Skeletal muscle satellite cell (primary cell): ENCODE data around the gene SYNJ2.

ENCODE experiments used
- H3K27me3 ChIP-seq: 2 replicates; pipeline ENCODE4 v1.7.0; 2013; ENCODE audit warnings: low read length; ENCODE audit not compliant: control insufficient read depth, insufficient read depth
- H3K36me3 ChIP-seq: 2 replicates; pipeline ENCODE4 v1.7.0; 2013; ENCODE audit warnings: mild to moderate bottlenecking, control low read depth, low read length; ENCODE audit not compliant: insufficient read depth
- H3K4me1 ChIP-seq: 2 replicates; pipeline ENCODE4 v1.7.0; 2013; ENCODE audit warnings: low read length; ENCODE audit not compliant: control insufficient read depth, insufficient read depth
- H3K4me2 ChIP-seq: 2 replicates; pipeline ENCODE4 v1.7.0; 2013; ENCODE audit warnings: mild to moderate bottlenecking, low read length
- H3K4me3 ChIP-seq: 2 replicates; pipeline ENCODE4 v1.7.0; 2013; ENCODE audit warnings: low read length
- H3K9ac ChIP-seq: 2 replicates; pipeline ENCODE4 v1.7.0; 2013; ENCODE audit warnings: mild to moderate bottlenecking, low read depth, low read length, moderate library complexity
- H3K9me3 ChIP-seq: replicated peaks from 2 replicates; pipeline ENCODE4 v1.7.0; 2013; ENCODE audit warnings: mild to moderate bottlenecking, control low read depth, low read length

Gene SYNJ2

DNA sequence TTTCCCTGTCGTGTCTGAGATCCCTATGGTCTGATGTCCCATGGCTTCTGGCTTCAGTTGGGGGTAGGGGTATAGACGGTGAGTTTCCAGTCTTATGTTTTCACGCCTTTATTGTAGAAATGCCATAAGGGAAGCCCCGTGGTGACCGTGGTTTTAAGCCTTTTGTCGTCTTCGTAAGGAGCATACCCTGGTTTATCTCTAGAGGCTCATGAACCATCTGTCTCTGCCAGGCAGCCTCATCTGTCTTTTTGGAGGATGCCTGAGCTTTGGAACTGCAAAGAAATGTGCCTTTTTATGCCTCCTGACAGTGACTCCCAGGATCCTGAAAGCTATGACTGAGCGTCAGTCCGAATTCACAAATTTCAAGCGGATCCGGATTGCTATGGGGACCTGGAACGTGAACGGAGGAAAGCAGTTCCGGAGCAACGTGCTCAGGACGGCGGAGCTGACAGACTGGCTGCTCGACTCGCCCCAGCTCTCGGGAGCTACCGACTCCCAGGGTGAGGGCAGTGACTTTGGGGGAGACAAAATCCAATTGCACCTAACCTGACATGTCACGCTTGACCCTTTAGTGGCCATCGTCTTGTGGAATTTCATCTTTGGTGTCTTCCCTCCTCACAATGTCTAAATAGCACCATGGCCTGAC lies 84.6 kb downstream of the SYNJ2 start:
- peaks cover 39% of the 10 kb centered on the region for H3K4me1 ChIP-seq
- no peaks in the 10 kb centered on the region for H3K9me3 ChIP-seq
- H3K36me3 ChIP-seq: peaks cover 86% of the 10 kb centered on the region
- H3K4me3 ChIP-seq: no peak overlapping the region
- H3K27me3 ChIP-seq: no peaks in the 10 kb centered on the region
- no peak overlapping the region for H3K9ac ChIP-seq
- H3K4me2 ChIP-seq: no peak overlapping the region

DNA sequence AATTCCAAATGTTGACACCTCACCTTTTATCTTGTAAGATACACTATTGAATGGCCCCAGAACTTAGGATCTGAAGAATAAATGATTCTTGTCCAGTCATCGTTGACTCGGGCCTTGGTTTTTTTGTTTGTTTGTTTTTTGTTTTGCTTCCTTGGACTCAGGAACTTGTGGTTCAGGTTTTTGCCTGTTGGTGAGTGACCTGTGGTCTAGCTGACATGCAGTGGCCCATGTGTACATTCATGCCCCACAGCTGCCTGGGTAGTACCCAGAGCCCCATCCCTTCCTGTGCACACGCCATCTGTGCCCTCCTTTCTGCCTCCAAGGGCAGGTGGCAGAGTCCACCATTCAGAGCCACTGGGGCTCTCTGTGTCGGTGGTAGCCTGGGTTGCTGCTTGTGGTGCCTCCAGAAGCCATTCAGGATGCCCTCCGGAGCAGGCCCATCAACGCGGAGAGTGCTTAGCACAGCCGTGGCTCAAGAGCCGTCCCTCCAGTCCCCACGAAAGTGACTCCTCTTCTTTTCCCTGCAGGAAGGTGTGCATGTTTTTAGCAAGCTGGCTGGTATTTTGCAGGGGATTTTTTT lies 85.9 kb downstream of the SYNJ2 start:
- Histone ChIP-seq H3K36me3 (peaks cover 86% of the 10 kb centered on the region), H3K4me2 (no peak overlapping the region), H3K27me3 (no peaks in the 10 kb centered on the region), H3K9me3 (no peaks in the 10 kb centered on the region), H3K4me1 (peaks cover 36% of the 10 kb centered on the region), H3K4me3 (no peak overlapping the region), H3K9ac (no peak overlapping the region)

DNA sequence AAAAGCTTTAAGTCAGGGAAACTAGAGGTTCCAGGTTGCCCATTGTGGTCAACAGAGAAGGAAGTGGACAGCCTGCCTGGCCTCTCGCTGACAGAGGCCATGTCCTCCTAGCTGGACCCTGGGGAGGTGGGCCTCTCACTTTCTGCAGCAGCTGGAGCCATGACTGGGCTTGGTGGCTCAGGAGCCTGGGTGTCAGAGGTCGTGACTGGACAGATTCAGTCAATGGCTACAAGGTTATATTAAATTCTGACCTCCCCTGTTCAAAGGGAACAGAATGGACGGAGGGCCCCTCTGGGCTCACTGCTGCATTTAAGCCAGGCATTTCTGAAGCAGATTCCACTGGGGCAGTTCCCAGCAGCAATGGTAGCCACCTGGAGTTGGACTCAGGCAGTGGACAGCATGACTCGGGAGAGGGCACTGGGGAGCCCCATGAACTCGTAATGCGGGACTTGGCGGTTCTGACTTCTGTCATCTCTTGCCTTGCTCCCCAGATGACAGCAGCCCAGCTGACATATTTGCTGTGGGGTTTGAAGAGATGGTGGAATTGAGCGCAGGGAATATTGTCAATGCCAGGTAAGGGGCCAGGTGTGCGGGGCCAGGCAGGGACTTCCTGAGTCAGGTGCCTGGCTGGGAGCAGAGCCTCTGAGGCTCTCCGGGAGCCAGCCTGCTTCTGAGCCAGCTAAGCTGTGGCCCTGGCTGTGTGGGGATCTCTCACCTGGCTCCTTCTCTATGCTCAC lies 86.7 kb downstream of the SYNJ2 start:
- no peak overlapping the region for H3K4me3 ChIP-seq
- H3K9me3 ChIP-seq: no peaks in the 10 kb centered on the region
- no peaks in the 10 kb centered on the region for H3K27me3 ChIP-seq
- peak overlapping the region; percentile 13 for H3K4me2 ChIP-seq
- H3K4me1 ChIP-seq: peaks cover 36% of the 10 kb centered on the region
- H3K9ac ChIP-seq: peak overlapping the region; percentile 35
- H3K36me3 ChIP-seq: peaks cover 79% of the 10 kb centered on the region

DNA sequence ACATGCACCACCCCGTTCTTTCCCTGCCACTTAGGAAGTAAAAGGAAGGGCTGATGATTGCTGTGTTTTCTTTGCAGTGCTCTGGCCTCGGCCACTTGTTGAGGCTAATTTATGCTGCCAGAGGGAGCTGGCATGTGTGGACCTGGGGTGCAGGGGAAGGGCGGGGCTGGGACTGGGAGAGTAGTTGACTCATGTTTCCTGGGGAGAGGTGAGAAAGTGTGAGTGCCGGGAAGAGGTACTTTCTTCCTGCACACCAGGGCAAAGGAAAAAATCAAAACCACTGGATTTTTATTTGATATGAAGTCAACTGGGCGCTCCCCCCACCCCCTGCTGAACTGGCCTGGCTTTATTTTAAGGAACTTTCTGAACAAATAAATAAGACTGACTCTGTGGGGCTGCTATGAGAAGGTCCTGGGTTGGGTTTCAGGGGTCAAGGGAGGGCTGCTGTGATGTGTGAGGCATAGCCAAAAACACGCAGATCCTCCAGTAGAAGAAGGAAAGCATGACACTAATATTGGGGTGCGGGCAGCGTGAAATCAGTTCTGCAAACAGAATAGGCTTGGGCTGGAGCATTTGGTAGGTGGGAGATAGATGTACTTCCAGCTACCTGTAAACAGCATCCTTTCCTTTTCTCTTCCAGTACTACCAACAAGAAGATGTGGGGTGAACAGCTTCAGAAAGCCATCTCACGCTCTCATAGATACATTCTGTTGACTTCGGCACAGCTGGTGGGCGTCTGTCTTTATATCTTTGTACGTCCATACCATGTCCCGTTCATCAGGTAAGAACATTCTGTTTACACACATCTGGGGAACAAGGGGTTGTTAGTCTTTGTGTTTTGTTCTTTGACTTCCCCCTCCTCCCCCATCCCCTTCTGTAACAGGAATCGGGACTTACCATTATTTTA lies 87.5 kb downstream of the SYNJ2 start:
- peaks cover 36% of the 10 kb centered on the region for H3K4me1 ChIP-seq
- no peaks in the 10 kb centered on the region for H3K27me3 ChIP-seq
- no peaks in the 10 kb centered on the region for H3K9me3 ChIP-seq
- no peak overlapping the region for H3K4me3 ChIP-seq
- peak overlapping the region; percentile 13 for H3K4me2 ChIP-seq
- H3K36me3 ChIP-seq: peaks cover 82% of the 10 kb centered on the region
- H3K9ac ChIP-seq: peak overlapping the region; percentile 35

DNA sequence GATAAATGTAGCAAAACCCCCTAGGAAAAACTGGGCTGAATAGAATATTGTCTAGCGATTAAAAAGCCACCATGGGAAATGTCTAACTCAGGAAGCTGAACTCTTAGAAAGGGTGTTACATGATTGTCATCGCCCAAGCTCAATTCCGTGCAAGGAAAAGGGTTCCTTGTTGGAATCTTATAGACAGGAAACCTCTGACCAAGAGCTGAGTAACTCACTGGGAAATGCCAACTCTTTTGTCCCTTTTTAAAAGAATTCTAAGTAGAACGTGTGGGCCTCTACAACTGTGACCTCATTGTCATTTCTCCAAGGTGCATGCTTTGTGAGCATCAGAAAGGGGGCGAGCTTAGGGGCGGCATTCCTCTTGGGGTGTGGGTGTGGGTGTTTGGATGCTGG lies 88.1 kb downstream of the SYNJ2 start:
- Histone ChIP-seq H3K27me3 (no peaks in the 10 kb centered on the region), H3K36me3 (peaks cover 84% of the 10 kb centered on the region), H3K4me2 (no peak overlapping the region), H3K9me3 (no peaks in the 10 kb centered on the region), H3K4me3 (no peak overlapping the region), H3K4me1 (peaks cover 36% of the 10 kb centered on the region), H3K9ac (no peak overlapping the region)

DNA sequence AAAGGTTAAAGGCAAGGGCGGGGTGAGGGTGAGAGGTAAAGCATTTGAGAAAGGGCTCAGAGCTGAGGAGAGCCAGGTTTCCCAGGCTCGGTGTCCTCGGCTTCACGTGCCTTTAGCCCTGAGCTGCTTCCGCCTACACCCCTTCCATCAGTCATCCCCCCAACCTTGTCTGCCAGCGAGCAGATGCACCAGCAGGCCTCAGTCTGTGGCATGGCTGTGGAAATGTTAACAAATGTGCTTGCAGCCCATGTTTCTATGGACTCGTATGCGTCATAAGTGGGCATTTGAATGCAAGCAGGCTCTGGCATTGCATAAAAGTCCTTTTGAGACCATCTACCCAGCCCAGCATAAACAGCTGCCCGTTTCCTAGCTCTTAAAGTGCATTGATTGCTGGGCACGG lies 88.8 kb downstream of the SYNJ2 start:
- H3K9ac ChIP-seq: no peak overlapping the region
- H3K36me3 ChIP-seq: peaks cover 82% of the 10 kb centered on the region
- no peak overlapping the region for H3K4me3 ChIP-seq
- no peaks in the 10 kb centered on the region for H3K9me3 ChIP-seq
- peaks cover 36% of the 10 kb centered on the region for H3K4me1 ChIP-seq
- no peaks in the 10 kb centered on the region for H3K27me3 ChIP-seq
- no peak overlapping the region for H3K4me2 ChIP-seq

DNA sequence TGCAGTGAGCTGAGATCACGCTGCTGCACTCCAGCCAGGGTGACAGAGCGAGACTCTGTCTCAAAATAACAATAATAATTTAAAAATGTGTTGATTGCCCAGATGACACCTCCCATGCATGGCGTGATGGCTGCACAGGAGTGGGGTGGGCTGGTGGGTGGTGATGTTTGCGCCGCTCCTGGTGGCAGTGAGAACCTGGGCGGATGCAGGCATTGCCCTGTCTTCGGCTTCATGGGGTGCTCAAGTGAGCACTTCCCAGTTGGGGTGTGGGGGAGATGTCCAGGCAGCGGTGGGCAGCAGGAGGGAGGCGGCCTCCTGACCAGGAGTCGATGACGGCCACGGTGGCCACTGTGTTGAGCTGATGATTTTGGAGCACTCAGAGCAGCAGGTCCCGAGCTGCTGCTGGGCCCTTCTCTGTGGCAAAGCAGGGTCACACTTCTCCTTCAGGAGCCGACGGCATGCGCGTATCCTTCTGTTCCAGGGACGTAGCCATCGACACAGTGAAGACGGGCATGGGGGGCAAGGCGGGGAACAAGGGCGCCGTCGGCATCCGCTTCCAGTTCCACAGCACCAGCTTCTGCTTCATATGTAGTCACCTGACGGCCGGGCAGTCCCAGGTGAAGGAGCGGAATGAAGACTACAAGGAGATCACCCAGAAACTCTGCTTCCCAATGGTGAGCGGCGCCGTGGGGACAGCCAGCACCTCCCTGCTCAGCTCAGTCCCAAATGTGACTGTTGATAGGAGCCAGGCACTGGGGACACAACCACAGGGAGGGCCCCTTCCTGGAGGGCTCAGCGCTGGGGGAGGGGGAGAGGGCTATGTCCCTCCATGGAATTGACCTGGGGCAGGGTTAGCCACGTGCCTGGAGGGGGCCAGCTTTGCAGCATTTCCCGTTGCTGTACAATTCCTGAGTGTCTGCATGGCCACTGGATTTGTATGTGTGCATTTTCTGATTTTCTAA lies 89.7 kb downstream of the SYNJ2 start:
- Histone ChIP-seq H3K9ac (no peak overlapping the region), H3K36me3 (peaks cover 81% of the 10 kb centered on the region), H3K4me1 (peaks cover 36% of the 10 kb centered on the region)

DNA sequence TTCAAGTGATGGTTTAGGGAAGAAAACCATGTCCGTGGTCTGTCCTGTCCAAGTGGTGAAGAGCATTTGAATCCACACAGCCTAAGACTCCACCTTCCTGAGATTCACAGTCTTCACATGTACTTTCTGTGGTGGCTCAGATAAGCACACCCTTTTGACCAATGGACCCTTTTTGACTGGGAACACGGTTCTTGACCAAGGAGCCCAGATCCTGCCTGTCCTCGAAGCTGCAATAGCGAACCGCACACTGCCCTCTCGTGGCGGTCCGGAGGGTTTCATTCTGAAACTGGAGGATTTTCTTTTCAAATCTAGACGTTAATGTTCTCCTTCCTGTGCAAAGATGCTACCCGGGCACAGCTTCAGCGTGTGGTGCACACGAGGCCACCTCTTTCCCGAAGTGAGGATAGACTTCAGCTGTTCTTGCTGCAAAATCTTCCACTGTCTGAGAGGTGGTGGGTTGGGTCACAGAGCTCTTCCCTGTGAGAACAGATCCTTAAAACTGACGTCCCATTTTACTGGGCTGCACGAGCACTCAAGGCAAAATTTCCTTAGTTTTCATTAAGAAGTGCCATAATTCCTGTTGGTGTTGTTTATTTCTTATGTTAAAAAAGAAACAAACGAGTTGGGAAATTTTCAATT lies 90.5 kb downstream of the SYNJ2 start:
- Histone ChIP-seq H3K9ac (no peak overlapping the region), H3K36me3 (peaks cover 81% of the 10 kb centered on the region), H3K9me3 (no peaks in the 10 kb centered on the region), H3K4me1 (peaks cover 36% of the 10 kb centered on the region), H3K4me3 (no peak overlapping the region), H3K4me2 (no peak overlapping the region), H3K27me3 (no peaks in the 10 kb centered on the region)

More for the DNA sequence above, 89.7 kb downstream of the SYNJ2 start:
- Histone ChIP-seq H3K9me3 (no peaks in the 10 kb centered on the region), H3K27me3 (no peaks in the 10 kb centered on the region), H3K4me2 (no peak overlapping the region), H3K4me3 (no peak overlapping the region)

DNA sequence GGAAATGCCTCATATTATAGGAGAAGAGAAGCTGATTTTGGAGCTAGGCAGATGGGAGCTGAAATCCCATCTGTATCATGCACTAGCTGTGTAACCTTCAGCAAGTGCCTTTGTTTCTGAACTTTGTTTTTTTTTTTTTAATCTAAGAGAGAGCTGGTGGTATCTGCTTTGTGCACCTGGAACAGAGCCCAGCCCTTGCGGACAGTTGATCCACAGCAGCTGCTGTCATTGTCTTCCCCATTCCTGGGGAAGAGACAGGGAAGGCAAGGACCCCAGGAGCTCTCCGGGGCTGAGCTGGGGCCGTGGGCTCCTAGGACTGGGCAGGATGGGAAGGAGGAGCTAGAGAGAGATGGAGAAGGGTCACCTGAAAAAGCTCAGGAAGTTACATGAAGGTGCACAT lies 92.1 kb downstream of the SYNJ2 start:
- Histone ChIP-seq H3K4me1 (peaks cover 24% of the 10 kb centered on the region), H3K9me3 (no peaks in the 10 kb centered on the region), H3K36me3 (peaks cover 80% of the 10 kb centered on the region), H3K4me3 (no peak overlapping the region), H3K4me2 (no peak overlapping the region), H3K9ac (no peak overlapping the region), H3K27me3 (no peaks in the 10 kb centered on the region)

DNA sequence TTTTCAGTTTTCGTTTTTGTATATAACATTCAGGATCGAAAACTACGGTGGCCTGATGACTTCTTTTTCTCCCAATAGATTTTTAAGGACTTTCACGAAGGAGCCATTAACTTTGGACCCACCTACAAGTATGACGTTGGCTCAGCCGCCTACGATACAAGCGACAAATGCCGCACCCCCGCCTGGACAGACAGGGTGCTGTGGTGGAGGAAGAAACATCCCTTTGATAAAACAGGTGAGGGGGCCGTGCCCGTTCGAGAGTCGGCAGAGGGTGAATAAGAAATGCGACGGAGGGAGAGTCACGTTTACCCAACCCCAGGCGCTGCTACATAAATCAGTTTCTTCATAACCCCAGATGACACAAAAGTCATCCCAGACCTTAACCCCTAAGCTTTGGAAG lies 94.9 kb downstream of the SYNJ2 start:
- Histone ChIP-seq H3K27me3 (no peaks in the 10 kb centered on the region), H3K4me1 (peaks cover 6% of the 10 kb centered on the region), H3K4me3 (no peak overlapping the region), H3K9me3 (no peaks in the 10 kb centered on the region), H3K36me3 (peaks cover 76% of the 10 kb centered on the region), H3K4me2 (no peak overlapping the region), H3K9ac (no peak overlapping the region)
